GM18508 (cell line): ENCODE measurements around the gene KIAA1958.
"Not testable (repeated sequence)": the region's sequence is repeated elsewhere in the genome, so short reads cannot be mapped to it uniquely, and the experiment has no call there.

ENCODE experiments used
- ATAC-seq: cut with Tn5 transposase; IDR thresholded peaks from one replicate; pipeline ENCODE4 v1.9.1; 2021; ENCODE audit warnings: moderate number of reproducible peaks; ENCODE audit not compliant: insufficient read depth, unreplicated experiment

The KIAA1958 gene

GRCh38 chr9:112586599-112587155, 100.0 kb downstream of the KIAA1958 start:
- ATAC-seq, result no peak

GRCh38 chr9:112591875-112592274, 105.2 kb downstream of the KIAA1958 start:
- not testable (repeated sequence) for ATAC-seq

- no peak for ATAC-seq
Measured at GRCh38 chr9:112599732-112600131, 113.1 kb downstream of the KIAA1958 start.

- ATAC-seq, result no peak
Measured at GRCh38 chr9:112601636-112602035, 115.0 kb downstream of the KIAA1958 start.

GRCh38 chr9:112604790-112605189, 118.2 kb downstream of the KIAA1958 start:
- ATAC-seq, result no peak

- ATAC-seq, result peak; percentile 95
Measured at GRCh38 chr9:112605518-112605917, 118.9 kb downstream of the KIAA1958 start.

- ATAC-seq, result no peak
Measured at GRCh38 chr9:112605963-112606699, 119.5 kb downstream of the KIAA1958 start.

GRCh38 chr9:112608851-112609250, 122.2 kb downstream of the KIAA1958 start:
- ATAC-seq, result no peak

GRCh38 chr9:112615584-112616266, 129.1 kb downstream of the KIAA1958 start:
- no peak for ATAC-seq

GRCh38 chr9:112617371-112617770, 130.7 kb downstream of the KIAA1958 start:
- no peak for ATAC-seq

GRCh38 chr9:112618385-112619009, 131.9 kb downstream of the KIAA1958 start:
- no peak for ATAC-seq

- ATAC-seq, result no peak
Measured at GRCh38 chr9:112620388-112620787, 133.8 kb downstream of the KIAA1958 start.

GRCh38 chr9:112621018-112621655, 134.5 kb downstream of the KIAA1958 start:
- no peak for ATAC-seq

- ATAC-seq, result no peak
Measured at GRCh38 chr9:112623198-112623597, 136.6 kb downstream of the KIAA1958 start.

GRCh38 chr9:112624711-112625707, 138.4 kb downstream of the KIAA1958 start:
- ATAC-seq, result no peak

GRCh38 chr9:112629671-112630485, 143.3 kb downstream of the KIAA1958 start:
- ATAC-seq, result no peak

GRCh38 chr9:112631313-112632070, 144.9 kb downstream of the KIAA1958 start:
- no peak for ATAC-seq

GRCh38 chr9:112640311-112640710, 153.7 kb downstream of the KIAA1958 start:
- no peak for ATAC-seq
